GM18519 (cell line): Measurements from ENCODE around the gene ANO8.

Experiments
- ATAC-seq: cut with Tn5 transposase; IDR thresholded peaks from one replicate; pipeline ENCODE4 v1.9.1; 2021; ENCODE audit warnings: mild to moderate bottlenecking, moderate library complexity; ENCODE audit not compliant: unreplicated experiment, low FRiP score

ANO8 gene

GRCh38 chr19:17330262-17331044 is 4.2 kb downstream of the ANO8 start:
- ATAC-seq: no peak

GRCh38 chr19:17329366-17330261 is 5.0 kb downstream of the ANO8 start:
- no peak for ATAC-seq

GRCh38 chr19:17328517-17329365 is 5.9 kb downstream of the ANO8 start:
- ATAC-seq: no peak

- no peak for ATAC-seq
Measured at GRCh38 chr19:17327654-17328516, 6.8 kb downstream of the ANO8 start.

- no peak for ATAC-seq
Measured at GRCh38 chr19:17327068-17327653, 7.5 kb downstream of the ANO8 start.

GRCh38 chr19:17326595-17326966 is 8.1 kb downstream of the ANO8 start:
- ATAC-seq: no peak

GRCh38 chr19:17325881-17326594 is 8.6 kb downstream of the ANO8 start:
- ATAC-seq: no peak

GRCh38 chr19:17325133-17325532 is 9.5 kb downstream of the ANO8 start:
- ATAC-seq: no peak

- no peak for ATAC-seq
Measured at GRCh38 chr19:17324357-17325114, 10.1 kb downstream of the ANO8 start.

- no peak for ATAC-seq
Measured at GRCh38 chr19:17323964-17324332, 10.7 kb downstream of the ANO8 start.

- ATAC-seq: no peak
Measured at GRCh38 chr19:17323300-17323963, 11.2 kb downstream of the ANO8 start.

GRCh38 chr19:17322854-17323253 is 11.8 kb downstream of the ANO8 start:
- no peak for ATAC-seq

GRCh38 chr19:17321655-17322489 is 12.8 kb downstream of the ANO8 start:
- no peak for ATAC-seq

GRCh38 chr19:17320435-17320834 is 14.2 kb downstream of the ANO8 start:
- no peak for ATAC-seq

- ATAC-seq: no peak
Measured at GRCh38 chr19:17319473-17320238, 15.0 kb downstream of the ANO8 start.

- no peak for ATAC-seq
Measured at GRCh38 chr19:17318966-17319365, 15.7 kb downstream of the ANO8 start.
